ENCODE results near the gene NAP1L4. TPM values are rescaled to one million over a fixed set of nuclear protein-coding genes. Genes with fewer than 3 reads are reported as not detected.

NAP1L4 gene
- total RNA-seq, 1 experiment from 2014 or later: 212 TPM

- H4K8ac ChIP-seq (replicated peaks; ENCODE audit: insufficient read length, low read depth, low read length): no peak overlapping the region
- H3K14ac ChIP-seq (ENCODE audit: insufficient read depth, low read length): no peak overlapping the region
- no peaks in the 10 kb centered on the region for H3K79me1 ChIP-seq (ENCODE audit: insufficient read depth, low read depth, low read length, poor library complexity, severe bottlenecking)
- no peak overlapping the region for H3K4me3 Mint-ChIP-seq
- peak overlapping the region in 1 of 3 experiments; percentile 88; a peak in 1 of 7 replicates for H3K27ac Mint-ChIP-seq
- no peaks in the 10 kb centered on the region for H3K27me3 ChIP-seq (ENCODE audit: insufficient read depth, low read length)
- H2BK15ac ChIP-seq (ENCODE audit: low read depth, low read length): no peak overlapping the region
- no peak overlapping the region for H3K56ac ChIP-seq (ENCODE audit: insufficient read length, low read depth, low read length)
- no peak overlapping the region for H2AK5ac ChIP-seq (ENCODE audit: insufficient read length, low read length)
- H3K4ac ChIP-seq (ENCODE audit: low read depth, low read length): no peak overlapping the region
- H4K5ac ChIP-seq (ENCODE audit: insufficient read length, low read depth, low read length): no peak overlapping the region
- no peaks in the 10 kb centered on the region for H3K23me2 ChIP-seq (ENCODE audit: insufficient read length, low read depth, low read length, poor library complexity, severe bottlenecking)
- no peaks in the 10 kb centered on the region for H3K4me1 Mint-ChIP-seq
- H4K20me1 ChIP-seq (ENCODE audit: control insufficient read depth, insufficient read depth, insufficient read length): no peaks in the 10 kb centered on the region
- H3K36me3 Mint-ChIP-seq (ENCODE audit: insufficient read depth in 1 of 3, low read depth in 3 of 3): peaks cover 24 to 85% (median 56%) of the 10 kb centered on the region in 3 experiments; a peak in 6 of 7 replicates
- no peak overlapping the region for H2BK5ac ChIP-seq (ENCODE audit: insufficient read length, low read length)
- H3T11ph ChIP-seq (ENCODE audit: low read length): no peak overlapping the region
- no peaks in the 10 kb centered on the region for H3K27me3 Mint-ChIP-seq (ENCODE audit: low read depth)
- DNase-seq: no peak
- H3K23ac ChIP-seq (ENCODE audit: insufficient read length, low read depth, low read length): no peak overlapping the region
- WGBS (ENCODE audit: extremely low coverage, insufficient read length, low lambda C conversion rate): no CpG with 5 or more reads among the region's 5 CpGs
- H3K18ac ChIP-seq (ENCODE audit: insufficient read length, low read depth, low read length): no peak overlapping the region
- no peak for TF ChIP-seq CTCF (conservative IDR thresholded peaks at IDR 0.05)
- no peak overlapping the region for H2BK12ac ChIP-seq (ENCODE audit: insufficient read length, low read depth, low read length)
- no peak overlapping the region for H4K91ac ChIP-seq (ENCODE audit: insufficient read length, low read depth, low read length)
- no peak overlapping the region for H2BK20ac ChIP-seq (ENCODE audit: low read depth, low read length, poor library complexity, severe bottlenecking)
- H3K9me3 ChIP-seq (ENCODE audit: control insufficient read depth, low read depth, low read length): no peaks in the 10 kb centered on the region
- no peaks in the 10 kb centered on the region for H3K4me1 ChIP-seq (ENCODE audit: insufficient read depth, low read length)
- H3K27ac ChIP-seq (ENCODE audit: insufficient read length, low read depth, low read length): no peak overlapping the region
- H3K9me3 Mint-ChIP-seq: no peaks in the 10 kb centered on the region
- H3K79me2 ChIP-seq (ENCODE audit: insufficient read depth, low read length): no peaks in the 10 kb centered on the region
- no peak overlapping the region for H3K9ac ChIP-seq (ENCODE audit: extremely low read depth, insufficient read length, low read length)
- no peak overlapping the region for H3K4me2 ChIP-seq (ENCODE audit: insufficient read depth, insufficient read length, low read length)
- H2AFZ ChIP-seq (ENCODE audit: low read length): no peak overlapping the region
- H2BK120ac ChIP-seq (ENCODE audit: low read depth, low read length, poor library complexity, severe bottlenecking): no peak overlapping the region
Observed at GRCh38 chr11:3009481-3009880, 17.4 kb upstream of the NAP1L4 start.

Data from H9 (cell line).